ENCODE results near the gene TRIM41.

DNA sequence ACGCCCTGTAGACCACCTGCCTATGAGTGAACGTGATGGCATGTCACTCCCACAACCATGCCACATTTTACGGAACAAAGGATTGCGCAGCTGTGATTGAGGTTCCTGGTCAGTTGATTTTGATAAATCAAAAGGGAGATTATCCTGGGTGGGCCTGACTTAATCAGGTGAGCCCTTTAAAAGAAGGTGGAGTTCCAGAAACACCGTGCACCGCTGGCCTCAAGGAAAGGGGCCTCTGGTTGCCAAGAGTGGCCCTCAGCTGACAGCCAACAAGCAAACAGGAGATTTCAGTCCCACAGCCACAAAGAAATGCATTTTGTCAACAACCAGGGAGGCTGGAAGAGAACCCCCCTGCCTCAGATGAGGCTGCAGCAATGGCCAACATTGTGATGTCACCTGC lies 37.1 kb upstream of the TRIM41 start:
- TF ChIP-seq, protein P1, sequence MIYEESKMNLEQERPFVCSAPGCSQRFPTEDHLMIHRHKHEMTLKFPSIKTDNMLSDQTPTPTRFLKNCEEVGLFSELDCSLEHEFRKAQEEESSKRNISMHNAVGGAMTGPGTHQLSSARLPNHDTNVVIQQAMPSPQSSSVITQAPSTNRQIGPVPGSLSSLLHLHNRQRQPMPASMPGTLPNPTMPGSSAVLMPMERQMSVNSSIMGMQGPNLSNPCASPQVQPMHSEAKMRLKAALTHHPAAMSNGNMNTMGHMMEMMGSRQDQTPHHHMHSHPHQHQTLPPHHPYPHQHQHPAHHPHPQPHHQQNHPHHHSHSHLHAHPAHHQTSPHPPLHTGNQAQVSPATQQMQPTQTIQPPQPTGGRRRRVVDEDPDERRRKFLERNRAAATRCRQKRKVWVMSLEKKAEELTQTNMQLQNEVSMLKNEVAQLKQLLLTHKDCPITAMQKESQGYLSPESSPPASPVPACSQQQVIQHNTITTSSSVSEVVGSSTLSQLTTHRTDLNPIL (CRISPR knock-in tag; IDR thresholded peaks at IDR 0.05; ENCODE audit: low read depth) = no peak
- TF ChIP-seq ZFP3 (CRISPR knock-in tag; IDR thresholded peaks at IDR 0.05) (no peak), ZNF565 (CRISPR knock-in tag; conservative IDR thresholded peaks at IDR 0.05; ENCODE audit: low read depth) (no peak), ZNF8 (CRISPR knock-in tag; IDR thresholded peaks at IDR 0.05) (no peak), CSDC2 (CRISPR knock-in tag; IDR thresholded peaks at IDR 0.05) (no peak), RARB (CRISPR knock-in tag; IDR thresholded peaks at IDR 0.05) (no peak), OSR1 (CRISPR knock-in tag; IDR thresholded peaks at IDR 0.05) (no peak), ISL1 (CRISPR knock-in tag; IDR thresholded peaks at IDR 0.05) (no peak), ARNTL (CRISPR knock-in tag; IDR thresholded peaks at IDR 0.05; ENCODE audit: borderline replicate concordance, low read depth) (no peak)
- TF ChIP-seq, protein P2, sequence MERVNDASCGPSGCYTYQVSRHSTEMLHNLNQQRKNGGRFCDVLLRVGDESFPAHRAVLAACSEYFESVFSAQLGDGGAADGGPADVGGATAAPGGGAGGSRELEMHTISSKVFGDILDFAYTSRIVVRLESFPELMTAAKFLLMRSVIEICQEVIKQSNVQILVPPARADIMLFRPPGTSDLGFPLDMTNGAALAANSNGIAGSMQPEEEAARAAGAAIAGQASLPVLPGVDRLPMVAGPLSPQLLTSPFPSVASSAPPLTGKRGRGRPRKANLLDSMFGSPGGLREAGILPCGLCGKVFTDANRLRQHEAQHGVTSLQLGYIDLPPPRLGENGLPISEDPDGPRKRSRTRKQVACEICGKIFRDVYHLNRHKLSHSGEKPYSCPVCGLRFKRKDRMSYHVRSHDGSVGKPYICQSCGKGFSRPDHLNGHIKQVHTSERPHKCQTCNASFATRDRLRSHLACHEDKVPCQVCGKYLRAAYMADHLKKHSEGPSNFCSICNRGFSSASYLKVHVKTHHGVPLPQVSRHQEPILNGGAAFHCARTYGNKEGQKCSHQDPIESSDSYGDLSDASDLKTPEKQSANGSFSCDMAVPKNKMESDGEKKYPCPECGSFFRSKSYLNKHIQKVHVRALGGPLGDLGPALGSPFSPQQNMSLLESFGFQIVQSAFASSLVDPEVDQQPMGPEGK (CRISPR knock-in tag; IDR thresholded peaks at IDR 0.05; ENCODE audit: borderline replicate concordance) = no peak

All from SK-N-SH treated with all-trans-retinoic acid at 6 μM for 48 hours (cell line).